HG02970 (cell line): Measurements from ENCODE around the gene CPLANE1.
A peak's percentile ranks its signal among the peaks of the same experiment; 100 is the strongest.
"Not testable (repeated sequence)": the region's sequence is repeated elsewhere in the genome, so short reads cannot be mapped to it uniquely, and the experiment has no call there.

Experiments used
- ATAC-seq: cut with Tn5 transposase; IDR thresholded peaks from one replicate; pipeline ENCODE4 v1.9.1; 2021; ENCODE audit warnings: mild to moderate bottlenecking, moderate library complexity, moderate number of reproducible peaks; ENCODE audit not compliant: unreplicated experiment, low FRiP score

CPLANE1 gene

GRCh38 chr5:37133939-37134338 is 115.2 kb downstream of the CPLANE1 start:
- ATAC-seq, result no peak

DNA sequence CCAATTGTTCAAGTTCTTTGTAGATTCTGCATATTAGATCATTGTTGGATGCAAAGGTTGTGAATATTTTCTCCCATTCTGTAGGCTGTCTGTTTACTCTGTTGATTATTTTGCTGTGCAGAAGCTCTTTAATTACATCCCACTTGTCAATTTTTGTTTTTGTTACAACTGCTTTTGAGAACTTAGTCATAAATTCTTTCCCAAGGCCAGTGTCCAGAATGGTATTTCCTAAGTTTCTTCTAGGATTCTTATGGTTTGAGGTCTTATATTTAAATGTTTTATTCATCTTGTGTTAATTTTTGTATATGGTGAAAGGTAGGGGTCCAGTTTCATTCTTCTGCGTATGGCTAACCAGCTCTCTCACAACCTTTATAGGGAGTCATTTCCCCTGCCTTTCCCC is 116.5 kb downstream of the CPLANE1 start:
- ATAC-seq, result no peak

- no peak for ATAC-seq
These were observed 127.7 kb downstream of the CPLANE1 start for GRCh38 chr5:37121465-37121864.

- ATAC-seq, result no peak
These were observed 128.1 kb downstream of the CPLANE1 start for GRCh38 chr5:37121027-37121426.

GRCh38 chr5:37120270-37120669 is 128.9 kb downstream of the CPLANE1 start:
- no peak for ATAC-seq

DNA sequence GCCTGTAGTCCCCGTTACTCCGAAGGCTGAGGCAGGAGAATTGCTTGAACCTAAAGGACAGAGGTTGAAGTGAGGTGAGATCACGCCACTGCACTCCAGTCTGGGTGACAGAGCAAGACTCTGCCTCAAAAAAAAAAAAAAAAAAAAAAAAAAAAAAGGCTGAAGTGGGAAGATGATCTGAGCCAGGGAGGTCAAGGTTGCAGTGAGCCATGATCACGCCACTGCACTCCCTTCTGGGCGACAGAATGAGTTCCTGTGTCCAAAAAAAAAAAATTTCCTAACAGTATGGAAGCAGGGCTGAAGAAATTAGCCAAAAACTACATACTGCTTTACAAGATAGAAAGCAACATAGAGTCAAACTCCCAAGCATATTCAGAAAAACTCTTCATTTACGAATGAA is 132.8 kb downstream of the CPLANE1 start:
- ATAC-seq, result no peak

DNA sequence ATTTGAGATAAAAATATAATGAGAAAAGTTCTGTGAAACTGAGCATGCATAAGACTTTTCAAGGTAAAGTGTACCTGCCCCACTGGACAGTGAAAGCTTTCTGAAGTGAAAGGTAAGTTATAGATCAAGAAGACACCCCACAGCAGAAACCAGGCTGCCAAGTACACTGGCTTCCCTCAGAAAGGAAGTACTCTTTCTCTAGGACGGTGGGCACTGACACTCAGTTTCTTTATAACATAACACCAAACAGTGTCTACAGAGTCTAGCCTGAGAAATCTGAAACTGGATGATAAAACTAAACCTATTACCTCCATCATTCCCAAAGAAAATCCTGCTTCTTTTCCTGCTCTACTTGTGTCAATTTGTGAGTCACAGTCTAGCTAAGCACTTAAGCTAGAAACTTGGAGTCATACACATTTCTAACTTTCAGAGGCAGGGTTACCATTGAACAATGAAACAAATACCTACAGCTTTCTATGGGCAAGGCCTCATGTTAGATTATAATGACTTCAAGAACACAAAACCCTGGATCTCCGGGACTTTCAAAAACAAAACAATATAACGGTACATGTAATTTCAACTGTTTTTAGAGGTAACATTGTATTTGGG is 136.7 kb downstream of the CPLANE1 start:
- ATAC-seq, result no peak

DNA sequence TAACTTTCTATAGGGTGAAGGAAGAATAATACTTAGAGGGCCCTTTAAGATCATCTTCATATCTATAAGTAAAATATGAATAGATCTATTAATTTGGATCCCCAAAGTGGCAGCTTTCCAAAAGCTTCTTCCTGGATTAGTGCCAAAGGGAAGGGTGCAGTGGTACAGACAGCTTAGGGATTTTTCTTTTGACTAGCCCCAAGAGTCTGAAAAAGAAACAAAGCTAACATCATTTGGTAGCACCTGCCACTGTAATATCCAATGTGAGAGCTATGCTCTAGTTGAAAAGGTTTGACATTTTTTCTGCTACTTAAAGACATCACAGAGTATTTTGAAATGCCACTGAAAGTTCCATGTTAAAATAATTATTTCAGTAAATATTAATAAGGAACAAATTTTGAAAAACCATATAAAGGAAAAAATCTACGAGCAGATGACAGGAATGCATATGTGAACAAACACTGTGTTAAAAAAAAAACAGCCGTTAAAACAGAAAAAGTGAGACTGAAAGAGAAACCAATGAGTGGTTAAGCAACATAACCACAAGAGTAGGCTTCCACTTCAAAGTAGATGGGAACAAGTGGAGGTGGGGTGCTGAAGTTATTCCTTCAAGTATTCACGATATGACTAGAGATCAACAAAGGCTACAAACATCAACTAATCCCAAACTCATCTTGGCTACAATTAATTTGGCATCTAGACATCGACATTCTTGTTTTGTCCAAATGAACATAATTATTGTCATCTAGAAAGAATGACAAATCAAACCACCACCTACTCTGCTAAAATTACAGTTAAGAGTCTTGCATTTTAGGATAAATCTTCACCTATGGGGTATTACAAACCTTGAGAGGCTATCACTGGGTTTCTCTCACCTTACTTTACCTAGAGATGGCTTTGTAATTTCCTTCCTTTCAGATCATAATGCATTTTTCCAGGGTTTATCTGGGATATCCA is 137.5 kb downstream of the CPLANE1 start:
- peak; percentile 84 for ATAC-seq

DNA sequence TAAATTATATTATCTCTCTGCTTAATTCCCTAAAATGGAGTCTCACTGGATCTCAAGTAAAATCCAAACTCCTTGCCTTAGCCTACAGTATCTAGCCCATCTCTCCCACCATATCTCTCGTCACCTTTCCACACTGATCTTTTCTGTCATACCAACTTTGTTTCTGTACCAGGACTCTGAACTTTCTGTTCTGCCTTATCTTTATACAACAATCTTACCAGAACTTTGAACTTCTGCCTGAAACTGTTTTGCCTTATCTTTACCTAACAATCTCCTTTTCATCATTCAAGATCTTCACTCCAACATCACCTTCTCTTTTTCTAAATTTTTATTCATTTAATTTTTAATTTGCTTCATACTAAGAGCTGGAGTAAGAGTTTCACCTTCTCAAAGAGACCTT is 139.0 kb downstream of the CPLANE1 start:
- no peak for ATAC-seq

DNA sequence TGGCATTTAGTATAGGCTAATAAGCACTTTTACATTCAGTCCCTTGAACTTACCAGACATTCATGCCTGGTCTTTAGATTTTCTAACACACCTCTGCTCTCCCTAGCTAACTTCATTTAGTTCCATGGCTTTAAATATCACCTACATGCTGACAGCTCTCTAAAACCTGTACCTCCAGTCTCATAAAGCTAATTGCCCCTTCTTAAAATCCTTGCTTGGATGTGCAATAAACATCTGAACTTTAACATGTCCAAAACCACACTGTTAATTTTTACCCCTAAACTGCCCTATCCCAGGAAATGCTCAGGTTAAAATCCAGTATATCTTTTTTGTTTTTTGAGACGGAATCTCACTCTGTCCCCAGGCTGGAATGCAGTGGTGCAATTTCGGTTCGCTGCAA is 139.8 kb downstream of the CPLANE1 start:
- ATAC-seq, result no peak

- ATAC-seq, result no peak
These were observed 145.9 kb downstream of the CPLANE1 start for GRCh38 chr5:37103302-37103701.

- ATAC-seq, result not testable (repeated sequence)
These were observed 149.9 kb downstream of the CPLANE1 start for GRCh38 chr5:37099267-37099666.

GRCh38 chr5:37093795-37094194 is 155.4 kb downstream of the CPLANE1 start:
- ATAC-seq, result not testable (repeated sequence)

GRCh38 chr5:37090781-37091180 is 158.4 kb downstream of the CPLANE1 start:
- ATAC-seq, result no peak

DNA sequence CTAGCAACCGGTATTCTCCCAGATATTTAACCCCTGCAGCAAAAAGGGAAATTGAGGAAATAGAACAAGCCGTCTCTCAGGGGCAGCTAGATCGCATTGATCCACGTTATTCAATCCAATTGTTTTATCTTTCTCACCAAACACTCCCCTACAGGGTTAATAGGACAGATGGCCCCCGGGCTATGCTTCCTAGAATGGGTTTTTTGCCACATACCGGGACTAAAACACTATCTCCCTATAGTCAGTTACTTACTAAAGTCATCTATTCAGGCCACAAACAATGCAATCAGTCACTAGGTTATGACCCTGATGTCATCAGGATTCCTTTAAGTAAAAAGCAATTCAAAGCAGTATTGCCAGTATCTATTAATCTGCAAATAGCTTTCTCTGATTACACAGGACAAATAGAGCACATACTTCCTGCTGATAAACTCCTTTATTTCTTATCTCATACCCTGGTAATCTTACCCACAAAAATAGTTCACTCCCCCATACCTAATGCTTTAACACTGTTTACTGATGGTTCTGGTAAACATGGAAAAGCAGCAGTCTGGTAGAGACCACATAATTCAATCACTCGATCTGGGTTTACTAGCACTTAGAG is 159.0 kb downstream of the CPLANE1 start:
- ATAC-seq, result no peak

DNA sequence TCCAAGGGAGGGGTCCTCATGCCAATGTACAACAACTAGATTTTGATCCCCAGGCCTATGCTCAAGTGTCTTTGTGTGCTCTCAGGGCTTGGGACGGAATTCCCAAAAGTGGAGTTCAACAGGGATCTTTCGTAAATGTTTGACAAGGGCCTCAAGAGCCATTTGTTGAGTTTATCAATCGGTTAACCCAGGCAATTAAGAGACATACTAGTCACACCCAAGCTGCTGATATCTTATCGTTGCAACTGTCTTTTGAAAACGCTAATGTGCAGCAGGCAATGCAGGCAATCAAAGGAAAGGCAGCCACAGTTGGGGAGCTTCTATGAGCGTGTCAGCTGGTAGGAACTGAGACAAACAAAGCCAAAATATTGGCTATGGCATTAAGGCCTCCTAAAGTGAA is 161.2 kb downstream of the CPLANE1 start:
- no peak for ATAC-seq

- ATAC-seq, result no peak
These were observed 162.6 kb downstream of the CPLANE1 start for GRCh38 chr5:37086466-37087173.

DNA sequence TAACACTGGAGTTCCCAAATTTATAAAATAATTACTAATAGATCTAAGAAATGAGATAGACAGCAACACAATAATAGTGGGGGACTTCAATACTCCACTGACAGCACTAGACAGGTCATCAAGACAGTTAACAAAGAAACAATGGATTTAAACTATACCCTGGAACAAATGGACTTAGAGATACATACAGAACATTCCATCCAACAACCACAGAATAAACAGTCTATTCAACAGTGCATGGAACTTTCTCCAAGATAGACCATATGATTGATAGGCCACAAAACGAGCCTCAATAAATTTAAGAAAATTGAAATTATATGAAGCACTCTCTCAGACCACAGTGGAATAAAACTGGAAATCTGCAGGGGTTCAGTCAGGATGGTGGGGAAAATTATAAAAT is 163.2 kb downstream of the CPLANE1 start:
- not testable (repeated sequence) for ATAC-seq

- ATAC-seq, result not testable (repeated sequence)
These were observed 166.2 kb downstream of the CPLANE1 start for GRCh38 chr5:37082977-37083376.

- no peak for ATAC-seq
These were observed 168.5 kb downstream of the CPLANE1 start for GRCh38 chr5:37080697-37081096.

- no peak for ATAC-seq
These were observed 172.0 kb downstream of the CPLANE1 start for GRCh38 chr5:37077146-37077545.
